Suppressor macrophage (primary cell): ENCODE results near the gene FBXL7.

Source experiments
- DNase-seq, 4 experiments: peaks; one replicate each; pipeline ENCODE4 v3.0.0-alpha.2; 2020 to 2022

Gene FBXL7

DNA sequence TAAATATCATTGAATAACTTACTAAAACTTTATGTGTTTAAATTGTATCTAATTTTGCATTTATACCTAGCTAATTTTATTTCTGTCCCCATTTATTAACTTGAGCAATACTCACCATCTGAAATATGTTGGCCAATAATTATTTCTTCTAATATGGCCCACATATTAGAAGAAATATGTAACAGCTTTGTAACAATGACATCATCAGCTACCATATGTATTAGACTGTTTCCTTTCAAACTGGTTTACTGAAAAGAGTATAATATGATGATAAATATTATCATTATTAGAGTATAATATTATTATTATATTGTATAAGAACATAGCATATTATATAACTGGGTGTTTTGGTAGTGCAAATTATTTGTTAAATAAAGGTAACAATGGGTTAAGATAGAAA lies 220.5 kb downstream of the FBXL7 start:
- DNase-seq, result no peak

DNA sequence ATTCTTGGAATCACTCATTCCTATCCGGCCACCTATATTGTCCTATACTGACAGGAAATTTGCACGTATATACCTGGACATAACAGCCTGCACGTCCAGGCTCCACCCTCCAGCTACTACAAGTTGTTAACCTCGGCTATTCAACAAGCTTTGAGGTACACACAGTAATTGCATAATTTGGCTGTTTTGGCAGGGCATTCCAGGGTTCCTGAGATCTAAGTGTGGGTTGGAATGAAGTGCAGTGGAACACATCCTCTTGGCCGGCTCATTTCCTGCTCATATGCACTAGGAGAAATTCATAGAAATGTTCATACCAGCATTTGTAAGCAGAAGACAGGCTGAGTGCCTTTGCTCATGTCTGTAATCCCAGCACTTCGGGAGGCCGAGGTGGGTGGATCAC lies 222.3 kb downstream of the FBXL7 start:
- no peak for DNase-seq

DNA sequence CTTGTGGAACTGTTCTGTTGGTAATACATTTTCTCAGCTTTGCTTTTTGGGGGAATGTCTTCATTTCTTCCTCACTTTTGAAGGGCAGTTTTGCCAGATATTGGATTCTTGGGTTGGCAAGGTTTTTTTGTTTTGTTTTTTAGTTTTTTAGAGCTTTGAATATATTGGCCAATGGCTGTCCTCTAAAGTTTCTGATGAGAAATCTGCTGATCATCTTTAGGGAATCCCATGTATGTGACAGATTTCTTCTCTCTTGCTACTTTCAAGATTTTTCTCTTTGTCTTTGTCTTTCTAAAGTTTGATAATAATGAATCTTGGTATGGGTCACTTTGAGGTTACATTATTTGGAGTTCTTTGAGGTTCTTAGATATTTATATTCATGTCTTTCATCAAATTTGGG lies 227.4 kb downstream of the FBXL7 start:
- DNase-seq, result no peak

DNA sequence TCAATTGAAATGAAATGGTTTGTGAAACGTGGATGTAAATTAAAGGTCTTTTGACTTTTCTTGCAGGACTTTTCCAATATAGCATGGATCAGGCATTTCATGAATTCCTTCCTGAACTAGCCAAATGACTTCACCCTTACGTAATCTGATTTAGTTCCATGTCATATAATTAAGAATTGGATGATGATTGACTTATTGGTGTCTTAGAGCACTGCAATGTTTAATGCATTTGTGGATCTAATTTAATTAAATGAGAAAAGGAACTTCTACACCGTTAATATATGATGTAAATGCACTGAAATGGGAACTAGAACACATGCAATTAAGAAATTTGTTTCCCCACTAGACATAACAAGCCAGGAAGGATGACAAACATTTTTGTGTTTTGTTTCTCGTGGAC lies 228.8 kb downstream of the FBXL7 start:
- no peak for DNase-seq

DNA sequence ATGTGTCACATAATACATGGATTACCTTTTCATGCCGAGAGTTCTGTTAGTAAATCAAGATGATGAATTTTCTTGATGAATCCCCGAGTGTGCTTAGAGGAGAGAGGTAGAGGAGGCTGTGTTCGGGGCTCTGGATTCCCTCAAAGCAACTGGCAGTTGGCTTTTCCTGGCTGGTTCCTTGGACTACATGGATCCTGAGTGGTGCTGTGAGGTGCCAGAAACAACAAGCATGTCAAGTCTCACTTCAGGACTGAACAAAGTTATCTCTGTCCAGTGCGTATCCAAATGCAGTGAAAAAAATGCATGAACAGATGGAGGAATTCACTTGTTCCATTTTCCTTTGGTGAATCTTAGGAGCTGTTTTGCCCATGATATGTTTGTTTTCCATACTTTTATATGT lies 231.7 kb downstream of the FBXL7 start:
- DNase-seq, result no peak

DNA sequence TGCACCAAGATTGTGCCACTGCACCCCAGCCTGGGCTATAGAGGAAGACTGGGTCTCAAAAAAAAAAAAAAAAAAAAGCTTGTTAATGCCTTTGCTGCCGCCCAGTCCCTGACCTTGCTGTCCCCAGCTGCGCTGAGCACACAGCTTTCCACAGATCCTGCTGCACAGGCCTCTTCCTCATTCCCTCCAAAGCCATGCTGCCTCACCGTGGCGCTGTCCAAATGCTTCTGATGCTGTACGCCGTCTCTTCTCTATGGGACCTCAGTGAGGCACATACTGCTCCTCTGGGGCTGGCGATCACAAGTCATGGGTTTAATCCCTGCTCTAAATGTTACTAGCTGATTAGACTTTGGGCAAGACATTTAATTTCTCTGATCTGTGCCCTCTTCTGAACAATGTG lies 234.1 kb downstream of the FBXL7 start:
- no peak for DNase-seq

DNA sequence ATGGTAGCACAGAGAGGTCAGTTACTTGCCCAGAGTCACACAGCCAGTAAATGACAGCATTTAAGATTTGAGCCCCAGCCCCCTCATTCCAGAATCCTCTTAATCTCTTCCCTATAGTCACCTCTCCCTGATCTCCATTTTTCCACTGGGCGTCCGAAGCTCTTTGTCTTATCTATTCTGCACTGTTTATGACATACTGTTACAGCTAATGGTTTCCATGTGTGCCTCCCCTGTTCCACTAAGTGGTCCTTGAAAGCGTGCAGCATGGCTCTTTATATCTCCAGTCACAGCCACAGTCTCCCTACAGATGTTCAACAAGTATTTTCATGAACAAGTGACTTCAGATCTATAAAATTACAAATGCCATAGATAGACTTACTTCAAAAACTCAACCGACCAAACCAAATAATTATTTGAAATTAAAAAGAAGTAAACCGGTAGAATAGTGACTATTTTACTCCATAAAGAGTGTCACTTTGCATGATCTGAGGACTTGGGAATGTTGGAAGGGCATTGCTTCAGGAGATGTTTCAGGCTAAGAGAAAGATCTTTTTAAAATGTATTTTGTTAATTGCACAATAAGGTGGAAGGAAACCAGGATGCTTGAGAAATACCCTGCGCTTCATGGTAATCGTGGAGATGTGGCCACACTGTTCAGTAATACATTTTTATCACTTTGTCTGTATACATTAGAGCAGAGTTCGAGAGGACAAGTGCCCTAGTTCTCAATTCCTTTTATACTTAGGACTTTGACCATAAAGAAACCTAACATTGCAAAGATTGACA lies 237.2 kb downstream of the FBXL7 start:
- DNase-seq, result no peak

DNA sequence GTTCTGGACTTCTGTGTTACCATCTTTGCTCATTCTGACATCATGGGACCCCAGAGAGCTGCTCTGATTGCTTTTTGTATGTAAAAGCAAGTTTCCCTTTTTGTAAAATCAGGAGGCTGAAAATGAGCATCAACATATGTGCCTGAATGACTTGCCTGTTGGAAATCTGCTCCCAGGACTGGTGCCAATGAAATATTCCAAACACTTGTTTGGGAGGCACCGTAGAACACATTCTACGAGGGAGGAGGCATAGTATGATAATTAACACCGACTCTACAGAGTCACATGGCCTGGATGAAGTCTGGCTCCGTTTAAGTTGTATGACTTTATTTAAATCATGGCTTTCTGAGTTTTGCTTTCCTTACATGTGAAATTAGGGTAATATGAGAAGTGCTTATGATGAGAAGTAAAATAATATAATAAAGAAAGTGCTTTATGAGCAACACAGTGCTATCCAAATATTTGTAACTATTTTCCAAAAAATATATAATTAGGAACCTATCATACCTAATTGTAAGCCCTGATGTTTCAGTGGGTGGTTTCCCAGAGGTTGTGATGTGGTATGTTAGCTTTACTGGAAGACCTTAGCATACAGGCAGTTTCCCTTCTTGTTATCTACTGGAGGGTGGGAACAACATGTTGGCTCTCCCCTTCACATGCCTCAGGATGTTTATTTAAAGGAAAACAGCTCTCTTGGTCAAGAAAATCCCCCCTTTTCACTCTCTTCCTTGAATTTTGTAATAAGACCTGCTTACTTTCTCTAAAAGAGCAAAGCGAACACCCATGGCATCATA lies 238.1 kb downstream of the FBXL7 start:
- DNase-seq, result no peak

DNA sequence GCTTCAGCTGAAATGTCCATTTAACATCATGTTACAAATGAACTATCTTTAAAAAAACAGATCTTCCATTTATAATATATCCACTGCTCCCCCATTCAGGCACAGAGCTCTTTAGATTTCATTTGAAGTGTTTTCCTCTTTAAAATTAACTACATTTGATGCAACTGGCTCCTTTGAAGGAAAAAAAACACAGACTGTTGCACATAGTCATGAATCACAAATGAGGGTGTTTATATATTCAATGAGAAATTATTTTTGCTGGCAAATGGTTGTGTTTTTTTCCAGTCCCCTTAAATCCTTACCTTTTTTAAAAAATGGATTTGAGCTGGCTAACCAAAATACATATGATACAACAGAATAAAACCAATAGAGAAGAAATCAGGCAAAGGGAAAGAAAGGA lies 240.4 kb downstream of the FBXL7 start:
- no peak for DNase-seq

DNA sequence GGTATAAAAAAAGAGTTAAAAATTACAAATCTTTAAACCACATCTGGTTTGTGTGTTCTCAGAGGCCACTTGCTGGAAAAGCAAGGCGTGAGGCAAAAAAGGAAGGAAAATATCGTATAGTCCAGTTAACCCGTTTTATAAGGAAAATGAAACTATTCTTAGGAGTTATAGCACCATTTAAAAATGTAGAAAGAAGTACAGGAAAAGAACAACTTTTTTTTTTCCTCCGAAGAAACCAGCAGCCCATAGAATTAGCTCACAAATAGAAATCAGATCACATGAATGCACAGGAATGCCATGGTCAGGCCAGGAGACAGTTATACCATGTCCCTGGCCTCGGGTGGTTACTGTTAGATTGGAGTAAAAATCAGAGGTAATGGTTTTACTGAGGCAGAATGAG lies 241.6 kb downstream of the FBXL7 start:
- DNase-seq, result no peak

DNA sequence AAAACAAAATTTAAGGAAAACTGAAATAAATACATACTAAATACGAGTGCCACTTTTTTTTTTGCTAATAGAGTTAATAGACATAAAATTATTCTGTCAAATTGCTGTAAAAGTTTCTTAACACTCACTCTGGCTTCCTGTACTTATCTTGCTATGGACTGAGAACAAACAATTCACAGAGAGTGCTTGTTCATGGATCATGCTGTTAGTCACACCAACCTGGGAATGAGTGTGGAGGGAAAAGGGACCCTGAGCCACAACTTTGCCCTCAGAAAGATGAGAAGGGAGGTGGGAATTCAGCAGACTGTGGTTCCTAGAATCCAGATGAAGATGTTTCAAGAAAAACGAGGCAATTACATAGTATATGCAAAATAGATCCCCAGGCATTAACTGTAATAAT lies 246.9 kb downstream of the FBXL7 start:
- DNase-seq, result no peak

DNA sequence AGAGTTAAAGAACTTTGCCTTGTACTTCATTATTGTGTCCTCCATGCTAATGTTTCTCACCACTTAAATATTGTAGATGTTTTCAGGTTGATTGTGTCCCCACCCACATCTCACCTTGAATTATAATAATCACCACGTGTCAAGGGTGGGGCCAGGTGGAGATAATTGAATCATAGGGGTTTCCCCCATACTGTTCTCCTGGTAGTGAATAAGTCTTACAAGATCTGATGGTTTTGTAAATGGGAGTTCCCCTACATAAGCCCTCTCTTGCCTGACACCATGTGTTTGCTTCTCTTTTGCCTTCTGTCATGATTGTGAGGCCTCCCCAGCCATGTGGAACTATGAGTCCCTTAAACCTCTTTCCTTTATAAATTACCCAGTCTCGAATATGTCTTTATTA lies 248.3 kb downstream of the FBXL7 start:
- no peak for DNase-seq

DNA sequence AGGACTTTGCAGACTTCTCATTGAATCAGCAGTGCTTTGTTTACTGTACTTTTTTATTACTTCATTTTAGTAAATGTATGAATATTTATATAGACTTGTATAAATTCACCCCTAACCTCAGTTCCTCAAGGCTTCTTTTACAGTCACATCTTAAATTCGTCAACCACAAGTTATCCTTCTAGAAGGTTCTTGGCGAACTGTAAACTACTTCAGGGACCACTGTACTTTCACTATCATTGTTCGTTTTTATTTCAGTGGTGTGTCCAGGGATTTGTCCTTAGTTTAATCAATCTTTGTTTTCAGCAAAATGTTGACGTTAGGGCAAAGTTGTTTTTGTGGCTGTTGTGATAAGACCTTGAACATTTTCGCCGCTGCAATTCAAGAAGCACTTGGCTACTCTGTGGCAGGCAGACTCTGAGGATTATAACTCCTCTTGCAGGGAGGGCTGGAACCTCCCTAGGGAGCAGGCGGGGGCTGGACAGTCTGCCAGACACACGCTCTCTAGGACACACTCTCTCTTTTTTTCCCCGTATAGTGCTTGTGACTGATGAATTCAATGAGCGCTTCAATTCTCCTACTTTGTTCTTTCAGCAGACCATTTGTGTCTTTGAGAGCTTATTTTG lies 252.8 kb downstream of the FBXL7 start:
- peak in 1 of 4 experiments; percentile 2 for DNase-seq

DNA sequence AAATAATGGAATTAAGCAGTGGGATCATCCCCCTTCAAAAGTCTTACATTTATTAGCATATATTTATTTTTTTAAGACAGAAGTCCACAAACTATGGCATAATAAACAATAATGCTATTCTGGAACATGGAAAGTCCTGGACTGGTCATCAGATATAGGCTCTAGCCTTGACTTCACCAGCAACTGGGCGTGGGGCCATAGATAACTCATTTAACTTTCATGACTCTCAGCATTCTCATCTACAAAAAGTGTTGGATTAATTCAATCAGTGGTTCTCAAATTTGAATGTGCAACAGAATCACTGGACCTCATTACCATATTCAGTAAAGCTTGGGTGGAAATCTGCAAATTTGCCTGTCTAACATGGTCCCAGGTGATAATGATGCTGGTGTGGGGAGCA lies 253.8 kb downstream of the FBXL7 start:
- DNase-seq, result no peak

DNA sequence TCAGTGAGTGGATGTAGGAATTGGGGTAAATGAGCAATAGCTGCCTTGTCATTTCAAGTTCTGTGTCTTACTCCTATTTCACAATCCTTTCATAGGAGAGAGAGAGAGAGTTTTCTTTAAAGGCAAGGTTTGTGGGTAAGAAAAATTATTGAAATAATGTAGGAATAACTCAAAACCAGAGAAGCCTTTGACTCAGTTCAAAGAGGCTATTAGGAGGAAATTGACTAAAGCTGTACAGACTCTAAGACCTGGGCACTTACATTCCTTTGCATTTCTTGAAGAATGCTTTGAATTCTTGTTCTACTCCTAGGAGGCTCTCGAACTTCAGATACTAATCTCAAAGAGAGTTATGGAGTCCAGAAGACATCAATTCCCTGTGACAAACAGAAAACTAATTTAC lies 257.1 kb downstream of the FBXL7 start:
- no peak for DNase-seq

DNA sequence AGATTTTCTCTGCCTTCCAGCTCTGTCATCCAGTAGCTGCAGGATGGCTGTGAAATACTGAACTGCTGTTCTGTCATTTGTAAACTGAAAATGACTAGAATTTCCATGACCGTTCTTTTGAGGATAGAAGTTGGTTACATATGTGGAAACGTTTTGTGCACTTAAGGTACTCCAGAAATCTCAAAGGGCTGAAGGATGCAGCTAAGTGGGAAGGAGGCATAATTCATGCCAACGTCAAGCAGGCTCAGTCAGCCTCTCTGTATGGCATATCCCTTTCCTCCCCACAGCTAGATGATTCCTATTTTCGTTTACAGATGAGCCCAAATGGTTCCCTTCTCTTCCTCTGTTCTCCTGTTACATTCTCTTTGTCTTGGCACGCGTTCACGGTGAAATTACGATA lies 257.6 kb downstream of the FBXL7 start:
- DNase-seq, result no peak

DNA sequence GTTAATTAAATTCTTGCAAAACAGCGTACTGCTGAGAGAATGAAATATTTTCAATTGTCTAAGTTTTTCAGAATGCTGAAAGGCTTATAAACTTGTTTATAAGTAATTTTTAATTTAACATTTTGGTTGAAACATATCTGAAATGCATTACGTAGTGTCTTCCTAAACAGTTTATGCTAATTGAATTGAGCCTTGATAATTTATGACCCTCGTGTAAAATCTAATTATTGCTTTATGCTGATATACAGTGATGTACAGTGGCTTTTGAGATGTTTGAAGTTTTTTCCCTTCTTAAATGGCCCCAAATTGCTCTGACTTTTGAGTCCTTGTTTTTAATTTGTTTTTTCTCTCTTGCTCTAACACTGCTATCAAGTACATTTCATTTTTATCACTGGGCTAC lies 262.7 kb downstream of the FBXL7 start:
- no peak for DNase-seq

DNA sequence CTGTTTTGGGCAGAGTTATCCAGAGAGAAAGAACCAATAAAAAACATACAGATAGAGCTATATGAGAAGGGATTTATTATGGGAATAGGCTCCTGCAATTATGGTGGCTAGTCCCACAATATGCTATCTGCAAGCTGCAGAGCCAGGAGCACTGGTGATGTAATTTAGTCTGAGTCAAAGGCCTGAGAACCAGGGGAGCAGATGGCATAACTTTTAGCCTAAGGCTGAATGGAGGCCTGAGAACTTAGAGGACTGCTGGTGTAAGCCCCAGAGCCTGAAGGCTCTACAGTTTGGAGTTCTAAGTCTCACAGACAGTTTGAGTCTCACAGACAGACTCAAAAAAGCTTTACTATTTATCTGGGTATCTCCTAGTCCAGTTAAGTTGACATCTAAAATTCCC lies 263.8 kb downstream of the FBXL7 start:
- no peak for DNase-seq

DNA sequence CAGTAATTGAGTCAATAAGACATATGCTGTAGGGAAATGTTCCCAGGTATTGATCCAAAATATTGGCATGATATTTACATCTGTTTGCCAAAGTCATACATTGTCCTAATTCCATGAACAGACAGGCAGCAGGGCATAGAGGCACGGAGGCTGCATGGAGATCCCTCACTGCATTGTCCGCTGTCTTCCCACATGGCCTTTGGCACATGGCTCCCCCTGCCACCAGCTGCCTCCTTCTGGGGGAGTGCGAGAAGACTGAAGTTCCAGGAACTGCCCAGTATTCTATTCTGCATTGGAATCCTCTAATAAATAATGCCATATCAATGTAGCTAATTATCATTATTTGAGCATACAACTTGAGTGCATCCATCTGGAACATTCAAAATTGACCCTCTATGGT lies 269.0 kb downstream of the FBXL7 start:
- no peak for DNase-seq

DNA sequence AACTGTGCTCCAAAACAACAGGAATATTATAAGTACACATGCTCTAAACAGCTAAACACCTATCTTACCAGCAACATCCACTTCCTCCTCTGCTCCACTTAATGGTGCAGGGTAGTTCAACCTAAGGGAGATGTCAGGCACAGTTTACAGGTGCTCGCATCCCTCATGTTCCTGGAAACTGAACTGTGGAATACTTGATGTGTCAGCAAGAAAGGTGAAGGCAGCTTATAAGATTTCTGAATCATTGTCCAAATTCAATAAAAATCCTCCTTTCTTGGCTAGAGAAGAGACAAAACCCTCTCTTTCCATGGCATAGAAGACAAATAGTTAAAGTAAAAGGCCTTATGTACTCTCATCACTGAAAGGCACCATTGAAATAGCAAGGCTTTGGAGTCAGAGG lies 272.2 kb downstream of the FBXL7 start:
- no peak for DNase-seq

DNA sequence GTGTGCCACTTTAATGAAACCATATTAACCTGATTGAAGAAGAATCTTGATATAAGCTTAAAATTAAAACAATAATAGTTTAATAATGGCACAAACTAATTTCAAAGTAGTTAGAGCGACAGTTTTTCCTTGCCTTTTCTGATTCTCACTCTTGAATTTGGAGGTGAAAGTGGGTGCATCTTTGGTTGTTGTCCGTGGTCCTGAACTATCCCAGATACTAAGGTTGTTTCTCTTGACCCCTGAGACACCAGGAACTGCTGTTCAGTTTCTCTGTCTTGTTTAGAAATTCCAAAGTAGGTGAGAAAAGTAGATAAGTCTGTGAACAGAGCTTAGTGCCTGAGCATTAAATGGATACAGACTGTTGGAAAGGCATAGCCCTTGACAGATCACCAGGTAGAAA lies 274.7 kb downstream of the FBXL7 start:
- no peak for DNase-seq

DNA sequence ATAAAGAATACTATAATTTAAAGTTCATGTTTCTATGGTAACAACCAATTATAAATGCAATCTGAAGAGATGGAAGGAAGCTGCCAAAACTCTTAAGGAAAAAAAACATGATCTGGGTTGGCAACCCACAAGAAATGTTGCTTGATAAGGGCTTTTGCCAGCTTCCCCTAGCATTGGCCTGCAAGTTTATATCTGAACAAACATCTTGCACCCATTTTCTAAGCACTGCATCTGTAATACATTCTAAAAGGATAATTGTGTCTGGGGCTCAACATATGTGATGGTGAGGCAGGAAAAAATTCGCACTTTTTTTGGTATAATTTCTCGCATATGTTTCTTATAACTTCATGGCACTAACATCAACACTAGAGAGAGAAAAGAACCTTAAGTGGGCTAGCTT lies 276.4 kb downstream of the FBXL7 start:
- DNase-seq, result no peak

DNA sequence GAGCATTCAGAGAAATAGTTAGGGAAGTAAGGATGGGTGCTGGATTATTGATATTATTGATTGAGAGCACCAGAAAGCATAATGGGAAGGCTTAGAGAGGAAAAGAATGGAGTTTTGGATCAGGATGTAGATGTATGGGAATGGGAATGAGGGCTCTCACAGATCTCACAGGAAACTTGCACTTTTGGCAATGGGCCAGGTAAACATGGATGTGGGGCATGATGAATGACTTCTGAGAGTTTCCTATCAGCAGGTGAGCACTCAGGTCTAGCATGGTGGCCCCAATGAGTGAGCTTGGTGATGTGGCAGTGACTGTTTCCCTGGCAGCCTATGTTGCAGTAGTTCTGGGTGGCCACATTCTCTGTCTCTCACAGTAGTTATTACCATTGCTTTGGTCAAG lies 283.8 kb downstream of the FBXL7 start:
- DNase-seq, result no peak

DNA sequence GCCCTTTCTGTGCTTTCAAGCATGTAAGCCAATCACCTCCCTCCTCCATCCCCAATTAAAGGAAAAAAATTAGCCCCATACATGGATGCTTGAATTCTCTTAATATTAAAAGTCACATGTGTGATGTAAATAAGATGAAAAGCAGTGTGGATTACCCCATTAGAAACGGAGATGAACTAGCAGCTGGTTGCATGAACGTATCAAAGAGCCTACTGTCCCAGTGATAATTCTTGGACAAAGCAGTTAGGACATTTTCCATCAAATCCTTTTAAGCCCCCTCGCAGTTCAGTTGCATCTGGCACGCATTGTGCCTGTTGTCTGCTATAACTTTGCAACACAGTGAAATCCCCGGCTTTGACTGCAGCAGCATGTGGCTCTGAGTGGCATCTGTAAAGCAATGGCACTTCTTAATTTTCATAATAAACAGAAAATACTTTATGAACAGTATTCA lies 285.6 kb downstream of the FBXL7 start:
- DNase-seq, result no peak
